Measurements from ENCODE around the gene MYEOV.

DNA sequence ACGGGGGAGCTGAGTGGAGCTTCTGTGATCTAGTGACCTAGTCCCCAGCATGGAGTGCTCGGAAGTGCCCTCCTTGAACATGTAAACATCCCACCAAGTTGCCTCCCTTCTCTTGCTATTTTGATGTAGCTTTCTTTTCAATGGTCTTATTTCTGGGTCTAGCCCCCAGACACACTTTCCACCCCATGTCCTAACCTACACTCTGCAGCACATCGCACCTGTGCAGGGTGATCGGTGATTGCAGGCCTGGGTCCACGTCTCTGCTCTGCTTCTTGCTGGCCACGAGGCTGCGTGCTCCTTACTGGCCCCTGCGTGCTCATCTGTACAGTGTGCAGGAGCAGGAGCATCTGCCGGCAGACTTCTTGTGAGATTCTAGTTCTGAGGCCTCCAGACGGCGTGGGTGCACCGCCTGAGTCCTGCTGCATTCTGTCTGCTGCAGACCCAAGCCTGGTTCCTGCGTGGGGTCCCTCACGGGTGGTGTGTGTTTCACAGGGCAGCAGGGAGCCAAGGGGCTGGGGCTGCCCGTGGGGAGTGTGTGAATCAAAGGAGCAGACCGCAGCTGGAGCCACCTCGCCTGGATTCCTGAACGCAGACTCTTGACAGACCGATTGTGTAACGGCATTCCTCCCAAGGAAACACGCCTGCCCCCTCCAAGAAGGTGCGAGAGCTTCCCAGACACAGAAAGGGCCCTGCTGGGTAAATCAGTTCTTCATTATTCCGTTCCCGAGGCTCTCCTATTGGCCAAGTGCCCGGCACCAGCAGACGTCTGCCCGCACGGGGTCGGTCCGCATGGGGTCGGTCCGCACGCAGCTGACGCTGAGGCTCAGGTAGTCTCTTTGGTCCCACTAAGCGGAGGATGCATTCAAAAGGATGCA, 44.4 kb upstream of the MYEOV start:
- TF ChIP-seq CREB1 (IDR thresholded peaks at IDR 0.05): no peak
- no peak for TF ChIP-seq CREB1 (CRISPR knock-in tag; IDR thresholded peaks at IDR 0.05)
- no peak for TF ChIP-seq SMAD3 (CRISPR knock-in tag; conservative IDR thresholded peaks at IDR 0.05)
- no peak for TF ChIP-seq NR1H2 (CRISPR knock-in tag; IDR thresholded peaks at IDR 0.05)
- no peak for TF ChIP-seq ZNF436 (CRISPR knock-in tag; IDR thresholded peaks at IDR 0.05)
- no peak for TF ChIP-seq POLR2A (conservative IDR thresholded peaks at IDR 0.05)
- no peak for TF ChIP-seq MBD2 (IDR thresholded peaks at IDR 0.05; ENCODE audit: borderline replicate concordance, low read depth)
- no peak for TF ChIP-seq RFX5 (IDR thresholded peaks at IDR 0.05; ENCODE audit: low read depth, low read length)
- TF ChIP-seq, protein P1, sequence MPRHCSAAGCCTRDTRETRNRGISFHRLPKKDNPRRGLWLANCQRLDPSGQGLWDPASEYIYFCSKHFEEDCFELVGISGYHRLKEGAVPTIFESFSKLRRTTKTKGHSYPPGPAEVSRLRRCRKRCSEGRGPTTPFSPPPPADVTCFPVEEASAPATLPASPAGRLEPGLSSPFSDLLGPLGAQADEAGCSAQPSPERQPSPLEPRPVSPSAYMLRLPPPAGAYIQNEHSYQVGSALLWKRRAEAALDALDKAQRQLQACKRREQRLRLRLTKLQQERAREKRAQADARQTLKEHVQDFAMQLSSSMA (CRISPR knock-in tag; IDR thresholded peaks at IDR 0.05): no peak
- no peak for TF ChIP-seq HDAC2 (IDR thresholded peaks at IDR 0.05)

Data from K562 (cell line).